ENCODE data around the gene SLC15A2. TPM values are rescaled to one million over a fixed set of nuclear protein-coding genes. Genes with fewer than 3 reads are reported as not detected.

The SLC15A2 gene
- total RNA-seq, 1 experiment from 2014 or later: 2.4 TPM

DNA sequence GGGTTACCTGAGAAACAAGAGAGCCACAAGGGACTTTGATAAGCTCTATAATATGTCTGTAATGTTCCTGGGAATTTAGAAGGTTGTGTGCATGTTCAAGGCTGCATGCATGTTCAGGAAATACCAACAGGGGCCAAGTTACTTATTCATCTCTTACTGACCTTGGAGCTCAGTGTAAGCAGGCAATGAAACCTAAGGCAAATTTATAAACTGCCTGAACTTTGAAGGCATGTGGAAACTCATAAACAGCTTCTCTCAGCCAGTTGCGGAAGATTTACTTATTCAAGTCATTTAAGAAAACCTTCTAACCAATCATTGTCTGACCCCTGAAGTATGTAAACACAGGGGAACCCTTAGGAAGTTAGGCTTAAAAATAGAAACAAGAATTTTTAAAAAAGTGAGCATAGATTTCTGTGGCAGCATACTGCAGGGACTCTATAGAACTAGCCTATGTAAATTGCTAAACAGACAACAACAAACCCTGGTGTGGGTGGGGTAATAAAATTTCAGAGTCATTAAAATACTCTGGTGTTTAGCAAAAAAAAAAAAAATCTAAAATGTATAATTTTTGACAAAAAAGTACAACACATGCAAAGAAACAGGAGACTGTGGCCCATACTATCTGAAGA lies 57.2 kb downstream of the SLC15A2 start:
- no peak overlapping the region for H2BK12ac ChIP-seq (ENCODE audit: insufficient read length, low read depth, low read length)
- H4K20me1 ChIP-seq (ENCODE audit: control insufficient read depth, insufficient read depth, insufficient read length): no peaks in the 10 kb centered on the region
- no peak overlapping the region for H2BK15ac ChIP-seq (ENCODE audit: low read depth, low read length)
- no peaks in the 10 kb centered on the region for H3K9me3 ChIP-seq (ENCODE audit: control insufficient read depth, low read depth, low read length)
- no peak overlapping the region for H4K8ac ChIP-seq (replicated peaks; ENCODE audit: insufficient read length, low read depth, low read length)
- no peak overlapping the region for H3K14ac ChIP-seq (ENCODE audit: insufficient read depth, low read length)
- Mint-ChIP-seq H3K27me3 (ENCODE audit: low read depth) (no peaks in the 10 kb centered on the region), H3K9me3 (peaks cover 0 to 12% of the 10 kb centered on the region in 2 experiments; a peak in 3 of 5 replicates), H3K36me3 (ENCODE audit: insufficient read depth in 1 of 3, low read depth in 3 of 3) (peaks cover 0 to 20% (median 10%) of the 10 kb centered on the region in 3 experiments; a peak in 4 of 7 replicates), H3K4me1 (peaks cover 9 to 12% of the 10 kb centered on the region in 2 experiments), H3K4me3 (no peak overlapping the region), H3K27ac (no peak overlapping the region)
- no peak overlapping the region for H4K91ac ChIP-seq (ENCODE audit: insufficient read length, low read depth, low read length)
- no peak overlapping the region for H2BK5ac ChIP-seq (ENCODE audit: insufficient read length, low read length)
- no peak overlapping the region for H3K4me2 ChIP-seq (ENCODE audit: insufficient read depth, insufficient read length, low read length)
- TF ChIP-seq, protein P1, sequence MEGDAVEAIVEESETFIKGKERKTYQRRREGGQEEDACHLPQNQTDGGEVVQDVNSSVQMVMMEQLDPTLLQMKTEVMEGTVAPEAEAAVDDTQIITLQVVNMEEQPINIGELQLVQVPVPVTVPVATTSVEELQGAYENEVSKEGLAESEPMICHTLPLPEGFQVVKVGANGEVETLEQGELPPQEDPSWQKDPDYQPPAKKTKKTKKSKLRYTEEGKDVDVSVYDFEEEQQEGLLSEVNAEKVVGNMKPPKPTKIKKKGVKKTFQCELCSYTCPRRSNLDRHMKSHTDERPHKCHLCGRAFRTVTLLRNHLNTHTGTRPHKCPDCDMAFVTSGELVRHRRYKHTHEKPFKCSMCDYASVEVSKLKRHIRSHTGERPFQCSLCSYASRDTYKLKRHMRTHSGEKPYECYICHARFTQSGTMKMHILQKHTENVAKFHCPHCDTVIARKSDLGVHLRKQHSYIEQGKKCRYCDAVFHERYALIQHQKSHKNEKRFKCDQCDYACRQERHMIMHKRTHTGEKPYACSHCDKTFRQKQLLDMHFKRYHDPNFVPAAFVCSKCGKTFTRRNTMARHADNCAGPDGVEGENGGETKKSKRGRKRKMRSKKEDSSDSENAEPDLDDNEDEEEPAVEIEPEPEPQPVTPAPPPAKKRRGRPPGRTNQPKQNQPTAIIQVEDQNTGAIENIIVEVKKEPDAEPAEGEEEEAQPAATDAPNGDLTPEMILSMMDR (conservative IDR thresholded peaks at IDR 0.05): no peak
- no peaks in the 10 kb centered on the region for H3K4me1 ChIP-seq (ENCODE audit: insufficient read depth, low read length)
- no peaks in the 10 kb centered on the region for H3K27me3 ChIP-seq (ENCODE audit: insufficient read depth, low read length)
- H2AK5ac ChIP-seq (ENCODE audit: insufficient read length, low read length): no peak overlapping the region
- H3K79me2 ChIP-seq (ENCODE audit: insufficient read depth, low read length): no peaks in the 10 kb centered on the region
- H3K9ac ChIP-seq (ENCODE audit: extremely low read depth, insufficient read length, low read length): no peak overlapping the region
- no peak overlapping the region for H3K27ac ChIP-seq (ENCODE audit: insufficient read length, low read depth, low read length)
- H4K5ac ChIP-seq (ENCODE audit: insufficient read length, low read depth, low read length): no peak overlapping the region
- no peak overlapping the region for H2BK120ac ChIP-seq (ENCODE audit: low read depth, low read length, poor library complexity, severe bottlenecking)
- H3K79me1 ChIP-seq (ENCODE audit: insufficient read depth, low read depth, low read length, poor library complexity, severe bottlenecking): no peaks in the 10 kb centered on the region
- no peak overlapping the region for H2BK20ac ChIP-seq (ENCODE audit: low read depth, low read length, poor library complexity, severe bottlenecking)
- no peak overlapping the region for H3T11ph ChIP-seq (ENCODE audit: low read length)
- no peak overlapping the region for H3K23ac ChIP-seq (ENCODE audit: insufficient read length, low read depth, low read length)
- no peak overlapping the region for H3K56ac ChIP-seq (ENCODE audit: insufficient read length, low read depth, low read length)
- WGBS (ENCODE audit: extremely low coverage, insufficient read length, low lambda C conversion rate): no CpG with 5 or more reads among the region's 1 CpG
- no peak for DNase-seq
- H3K4ac ChIP-seq (ENCODE audit: low read depth, low read length): no peak overlapping the region
- H3K18ac ChIP-seq (ENCODE audit: insufficient read length, low read depth, low read length): no peak overlapping the region
- no peak overlapping the region for H2AFZ ChIP-seq (ENCODE audit: low read length)
- no peaks in the 10 kb centered on the region for H3K23me2 ChIP-seq (ENCODE audit: insufficient read length, low read depth, low read length, poor library complexity, severe bottlenecking)

Measured in H9 (cell line).